SK-N-SH (cell line): Measurements from ENCODE around the gene GPAT3.

Experiments
- CTCF ChIP-seq: fragments of 200-600 bp; sonication (generic); IDR thresholded peaks from 2 replicates; pipeline ENCODE4 v1.6.1; 2017; ENCODE audit warnings: antibody characterized with exemption, mild to moderate bottlenecking, moderate library complexity
- GABPA ChIP-seq: IDR thresholded peaks from 2 replicates; pipeline ENCODE4 v1.4.0; 2012; ENCODE audit warnings: low read depth, mild to moderate bottlenecking
- MAX ChIP-seq: IDR thresholded peaks from 2 replicates; pipeline ENCODE4 v1.4.0; 2012; ENCODE audit warnings: low read depth
- POLR2AphosphoS5 ChIP-seq: IDR thresholded peaks from 2 replicates; pipeline ENCODE4 v1.6.1; 2012; ENCODE audit warnings: low read depth, low read length

- TF ChIP-seq CTCF: no peak
- TF ChIP-seq MAX: no peak
- TF ChIP-seq POLR2AphosphoS5: no peak
- no peak for TF ChIP-seq GABPA
Observed at GRCh38 chr4:83504996-83505395, 30.9 kb upstream of the GPAT3 start.
